K562 (cell line): ENCODE results near the gene JAM2. TPM values are rescaled to one million over a fixed set of nuclear protein-coding genes. Genes with fewer than 3 reads are reported as not detected.

ENCODE experiments used
- ARID1B ChIP-seq: fragments of 450-650 bp; IDR thresholded peaks from 2 replicates; pipeline ENCODE4 v1.6.1; 2016; ENCODE audit warnings: antibody characterized with exemption, mild to moderate bottlenecking, inconsistent platforms
- BHLHE40 ChIP-seq: IDR thresholded peaks from 2 replicates; pipeline ENCODE4 v1.6.1; 2011; ENCODE audit warnings: low read length, improper control_type of control experiment
- CCNT2 ChIP-seq: IDR thresholded peaks from 2 replicates; pipeline ENCODE4 v1.6.1; 2011; ENCODE audit warnings: borderline replicate concordance, low read depth, mild to moderate bottlenecking, moderate library complexity, mixed read lengths, low read length; ENCODE audit not compliant: insufficient read length; ENCODE audit errors: extremely low read depth
- CEBPB ChIP-seq: fragments of 450-650 bp; IDR thresholded peaks from 2 replicates; pipeline ENCODE4 v1.6.1; 2016; ENCODE audit warnings: missing genetic modification characterization, missing compliant biosample characterization
- CREB1 ChIP-seq, 2 experiments: sonication (generic) in 1 of 2; formaldehyde crosslinking in 1 of 2; IDR thresholded peaks; 2 replicates each; pipeline versions ENCODE4 v1.6.1 to v1.8.0; 2012 to 2022; ENCODE audit warnings: inconsistent platforms in 1 of 2, mild to moderate bottlenecking in 1 of 2, missing genetic modification reagents in 1 of 2, moderate library complexity in 1 of 2
- ETS2 ChIP-seq: IDR thresholded peaks from 2 replicates; pipeline ENCODE4 v1.6.1; 2016; ENCODE audit warnings: borderline replicate concordance, missing genetic modification characterization, mild to moderate bottlenecking, moderate library complexity, missing compliant biosample characterization; ENCODE audit not compliant: poor library complexity, severe bottlenecking
- FOXA1 ChIP-seq: fragments of 450-650 bp; IDR thresholded peaks from 2 replicates; pipeline ENCODE4 v1.6.1; 2016; ENCODE audit warnings: mild to moderate bottlenecking, borderline replicate concordance
- GATAD2B ChIP-seq: fragments of 450-650 bp; IDR thresholded peaks from 2 replicates; pipeline ENCODE4 v1.6.1; 2017; ENCODE audit warnings: mild to moderate bottlenecking, borderline replicate concordance
- HCFC1 ChIP-seq: IDR thresholded peaks from 2 replicates; pipeline ENCODE4 v1.6.1; 2012; ENCODE audit warnings: low read depth, low read length, improper control_type of control experiment
- HMGN3 ChIP-seq: IDR thresholded peaks from 2 replicates; pipeline ENCODE4 v1.6.1; 2011; ENCODE audit warnings: borderline replicate concordance, low read depth, mild to moderate bottlenecking, mixed read lengths, low read length; ENCODE audit not compliant: insufficient read length; ENCODE audit errors: extremely low read depth
- KDM1A ChIP-seq, 2 experiments: fragments of 450-650 bp; IDR thresholded peaks; 2 replicates each; pipeline ENCODE4 v1.6.1; 2016; ENCODE audit warnings: mild to moderate bottlenecking in 2 of 2
- KLF16 ChIP-seq: IDR thresholded peaks from 2 replicates; pipeline ENCODE4 v1.6.1; 2016; ENCODE audit warnings: antibody characterized with exemption
- NELFE ChIP-seq: IDR thresholded peaks from 2 replicates; pipeline ENCODE4 v1.6.1; 2011; ENCODE audit warnings: mild to moderate bottlenecking; ENCODE audit not compliant: insufficient read depth, insufficient read length
- RAD51 ChIP-seq: fragments of 450-650 bp; IDR thresholded peaks from 2 replicates; pipeline ENCODE4 v1.7.1; 2016; ENCODE audit warnings: low read depth, mild to moderate bottlenecking, borderline replicate concordance
- RBBP5 ChIP-seq: fragments of 200-600 bp; sonication (generic); IDR thresholded peaks from 2 replicates; pipeline ENCODE4 v1.6.1; 2012; ENCODE audit warnings: borderline replicate concordance, mild to moderate bottlenecking, low read length, control low read depth, inconsistent platforms; ENCODE audit not compliant: insufficient read depth, poor library complexity, severe bottlenecking
- SIN3A ChIP-seq, 2 experiments: fragments of 150-350 bp in 1 of 2; IDR thresholded peaks; 2 replicates each; pipeline ENCODE4 v1.6.1; 2011 to 2016; ENCODE audit warnings: borderline replicate concordance in 2 of 2, low read depth in 2 of 2, low read length in 2 of 2, mild to moderate bottlenecking in 2 of 2, moderate library complexity in 2 of 2; ENCODE audit not compliant: control insufficient read depth in 1 of 2
- TEAD2 ChIP-seq: fragments of 450-650 bp; IDR thresholded peaks from 2 replicates; pipeline ENCODE4 v1.6.1; 2016; ENCODE audit warnings: missing genetic modification characterization, control low read depth, missing compliant biosample characterization
- ZNF140 ChIP-seq: fragments of 250-450 bp; sonication (Bioruptor Pico); IDR thresholded peaks from 2 replicates; pipeline ENCODE4 v1.8.0; 2021; ENCODE audit warnings: moderate library complexity, mild to moderate bottlenecking, inconsistent platforms
- polyA plus RNA-seq, 8 experiments: library from polyadenylated mRNA; depleted of rRNA in 4 of 8; stranded (reverse) in 5 of 8; unstranded in 3 of 8; fragments of >200 nt; fragmentation: Nextera tagmentation in 2 of 8; fragmentation: Illumina TruSeq in 1 of 8; extraction: Ambion mirVana in 2 of 8; extraction: Trizol in 1 of 8; gene quantifications; 2 replicates each; pipeline versions ENCODE4 v1.2.1 to v1.2.3, GENCODE V29; 2011 to 2014; ENCODE audit warnings: inconsistent platforms in 1 of 8, missing spikeins in 1 of 8
- total RNA-seq, 7 experiments: library from RNA; depleted of rRNA in 6 of 7; stranded (reverse); fragments of >200 nt in 6 of 7; fragmentation: Illumina TruSeq in 2 of 7; extraction: Trizol in 2 of 7; gene quantifications; 2 replicates each; pipeline versions ENCODE4 v1.2.1 to v1.2.3, GENCODE V29; 2011 to 2021; ENCODE audit warnings: low replicate concordance in 1 of 7
- TF ChIP-seq, protein P1 (sequence below): sonication (generic); IDR thresholded peaks from 2 replicates; pipeline ENCODE4 v1.6.1; 2016
- TF ChIP-seq, protein P2 (sequence below): fragments of 450-650 bp; formaldehyde crosslinking; IDR thresholded peaks from 2 replicates; pipeline ENCODE4 v1.4.0; 2020; ENCODE audit warnings: mild to moderate bottlenecking, moderate library complexity
- TF ChIP-seq, protein P3 (sequence below): fragments of 450-650 bp; conservative IDR thresholded peaks from 2 replicates; pipeline ENCODE4 v1.6.1; 2016; ENCODE audit warnings: missing genetic modification characterization, low read depth, mild to moderate bottlenecking, missing compliant biosample characterization, moderate library complexity

JAM2 gene
- total and polyA plus RNA-seq, 9 of the 15 experiments (the other 6 are each of a cell fraction or from before 2014, with no cell fraction given): 0.03 to 0.08 (median 0.07) TPM; not detected in 6

DNA sequence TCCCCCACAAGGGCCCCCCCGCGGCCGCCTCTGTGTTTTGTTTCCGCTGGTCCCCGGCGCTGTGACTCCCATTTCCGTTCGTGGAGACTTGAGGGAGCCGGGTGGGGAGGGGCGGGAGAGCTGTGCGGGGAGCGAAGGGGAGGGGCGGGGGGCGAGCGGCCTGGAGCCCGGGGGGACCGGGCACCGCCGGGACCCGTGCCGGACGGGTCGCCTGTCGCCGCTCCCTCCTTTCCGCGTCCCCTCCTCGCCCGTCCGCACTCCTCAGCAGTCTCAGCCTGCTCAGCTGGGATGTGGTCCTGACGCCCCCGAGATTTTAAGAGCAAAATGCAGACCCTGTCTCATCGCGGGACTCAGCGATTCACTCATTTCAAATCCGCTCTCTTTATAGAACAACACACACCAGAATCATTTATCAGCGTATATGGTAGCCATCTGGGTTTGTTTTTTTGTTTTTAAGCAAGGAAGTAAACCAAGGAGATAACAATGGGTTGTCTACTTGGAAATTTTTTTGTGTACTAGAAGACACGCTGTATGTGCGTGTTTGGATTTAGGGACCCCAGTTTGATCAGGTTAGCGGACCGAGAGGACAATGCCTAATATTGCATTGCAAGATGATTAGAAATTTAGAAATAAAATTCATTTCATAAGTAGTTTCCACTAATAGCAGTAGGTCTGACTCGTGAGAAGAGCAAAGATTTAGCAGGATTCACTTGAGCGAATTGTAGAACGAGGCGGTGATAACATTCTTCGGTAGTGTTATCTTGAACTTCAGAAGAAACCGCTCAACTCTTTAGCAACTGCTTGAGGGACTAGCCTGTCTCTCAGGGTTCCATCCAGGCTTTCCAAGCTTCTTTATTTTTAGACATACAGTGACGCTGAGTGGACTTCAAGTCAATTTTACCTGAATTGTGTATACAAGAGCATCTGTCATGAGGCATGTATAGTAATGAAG, 96.9 kb downstream of the JAM2 start (continued):
- TF ChIP-seq NELFE: no peak
- TF ChIP-seq, protein P1, sequence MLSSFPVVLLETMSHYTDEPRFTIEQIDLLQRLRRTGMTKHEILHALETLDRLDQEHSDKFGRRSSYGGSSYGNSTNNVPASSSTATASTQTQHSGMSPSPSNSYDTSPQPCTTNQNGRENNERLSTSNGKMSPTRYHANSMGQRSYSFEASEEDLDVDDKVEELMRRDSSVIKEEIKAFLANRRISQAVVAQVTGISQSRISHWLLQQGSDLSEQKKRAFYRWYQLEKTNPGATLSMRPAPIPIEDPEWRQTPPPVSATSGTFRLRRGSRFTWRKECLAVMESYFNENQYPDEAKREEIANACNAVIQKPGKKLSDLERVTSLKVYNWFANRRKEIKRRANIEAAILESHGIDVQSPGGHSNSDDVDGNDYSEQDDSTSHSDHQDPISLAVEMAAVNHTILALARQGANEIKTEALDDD: 0 out of 2 replicates have a peak, but pooled peaks have one; percentile 21
- TF ChIP-seq RBBP5: peak; percentile 39
- peak; percentile 79 for TF ChIP-seq TEAD2
- TF ChIP-seq ETS2 (tag): no peak
- TF ChIP-seq KLF16: peak; percentile 12; the same call in 1 of the 2 replicates
- no peak for TF ChIP-seq RAD51
- no peak for TF ChIP-seq CREB1 (IDR thresholded peaks at IDR 0.05)
- peak; percentile 4; the same call in 1 of the 2 replicates for TF ChIP-seq CREB1 (CRISPR knock-in tag; IDR thresholded peaks at IDR 0.05)
- peak; percentile 53; the same call in 1 of the 2 replicates for TF ChIP-seq ARID1B
- 0 out of 2 replicates have a peak, but pooled peaks have one; percentile 8 for TF ChIP-seq FOXA1
- TF ChIP-seq SIN3A (IDR thresholded peaks at IDR 0.05; ENCODE audit: borderline replicate concordance in 2 of 2, control insufficient read depth in 1 of 2, low read depth in 2 of 2, low read length in 2 of 2): 0 out of 4 replicates have a peak, but pooled peaks of 1 of the 2 experiments have one; percentile 6
- TF ChIP-seq, protein P2, sequence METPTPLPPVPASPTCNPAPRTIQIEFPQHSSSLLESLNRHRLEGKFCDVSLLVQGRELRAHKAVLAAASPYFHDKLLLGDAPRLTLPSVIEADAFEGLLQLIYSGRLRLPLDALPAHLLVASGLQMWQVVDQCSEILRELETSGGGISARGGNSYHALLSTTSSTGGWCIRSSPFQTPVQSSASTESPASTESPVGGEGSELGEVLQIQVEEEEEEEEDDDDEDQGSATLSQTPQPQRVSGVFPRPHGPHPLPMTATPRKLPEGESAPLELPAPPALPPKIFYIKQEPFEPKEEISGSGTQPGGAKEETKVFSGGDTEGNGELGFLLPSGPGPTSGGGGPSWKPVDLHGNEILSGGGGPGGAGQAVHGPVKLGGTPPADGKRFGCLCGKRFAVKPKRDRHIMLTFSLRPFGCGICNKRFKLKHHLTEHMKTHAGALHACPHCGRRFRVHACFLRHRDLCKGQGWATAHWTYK: 0 out of 2 replicates have a peak, but pooled peaks have one; percentile 21
- peak; percentile 52; the same call in 1 of the 2 replicates for TF ChIP-seq BHLHE40
- TF ChIP-seq GATAD2B: no peak
- TF ChIP-seq, protein P3, sequence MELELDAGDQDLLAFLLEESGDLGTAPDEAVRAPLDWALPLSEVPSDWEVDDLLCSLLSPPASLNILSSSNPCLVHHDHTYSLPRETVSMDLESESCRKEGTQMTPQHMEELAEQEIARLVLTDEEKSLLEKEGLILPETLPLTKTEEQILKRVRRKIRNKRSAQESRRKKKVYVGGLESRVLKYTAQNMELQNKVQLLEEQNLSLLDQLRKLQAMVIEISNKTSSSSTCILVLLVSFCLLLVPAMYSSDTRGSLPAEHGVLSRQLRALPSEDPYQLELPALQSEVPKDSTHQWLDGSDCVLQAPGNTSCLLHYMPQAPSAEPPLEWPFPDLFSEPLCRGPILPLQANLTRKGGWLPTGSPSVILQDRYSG (tag): no peak
- peak; percentile 7 for TF ChIP-seq HMGN3
- peak; percentile 67; the same call in 1 of the 2 replicates for TF ChIP-seq CEBPB (tag)
- TF ChIP-seq HCFC1: no peak
- TF ChIP-seq CCNT2: peak; percentile 71
- no peak for TF ChIP-seq ZNF140 (CRISPR knock-in tag)
- peak; percentile 92 to 94 for TF ChIP-seq KDM1A (IDR thresholded peaks at IDR 0.05)
- TF ChIP-seq, all 486 proteins: peak for 51
